ENCODE data around the gene MYBL2. TPM values are rescaled to one million over a fixed set of nuclear protein-coding genes. Genes with fewer than 3 reads are reported as not detected.
"Not testable (repeated sequence)": the region's sequence is repeated elsewhere in the genome, so short reads cannot be mapped to it uniquely, and the experiment has no call there.

The MYBL2 gene
- 53.1 and 53.5 TPM in 2 replicates for total RNA-seq (2014; rRNA removed; shearing (Covaris generic))

DNA sequence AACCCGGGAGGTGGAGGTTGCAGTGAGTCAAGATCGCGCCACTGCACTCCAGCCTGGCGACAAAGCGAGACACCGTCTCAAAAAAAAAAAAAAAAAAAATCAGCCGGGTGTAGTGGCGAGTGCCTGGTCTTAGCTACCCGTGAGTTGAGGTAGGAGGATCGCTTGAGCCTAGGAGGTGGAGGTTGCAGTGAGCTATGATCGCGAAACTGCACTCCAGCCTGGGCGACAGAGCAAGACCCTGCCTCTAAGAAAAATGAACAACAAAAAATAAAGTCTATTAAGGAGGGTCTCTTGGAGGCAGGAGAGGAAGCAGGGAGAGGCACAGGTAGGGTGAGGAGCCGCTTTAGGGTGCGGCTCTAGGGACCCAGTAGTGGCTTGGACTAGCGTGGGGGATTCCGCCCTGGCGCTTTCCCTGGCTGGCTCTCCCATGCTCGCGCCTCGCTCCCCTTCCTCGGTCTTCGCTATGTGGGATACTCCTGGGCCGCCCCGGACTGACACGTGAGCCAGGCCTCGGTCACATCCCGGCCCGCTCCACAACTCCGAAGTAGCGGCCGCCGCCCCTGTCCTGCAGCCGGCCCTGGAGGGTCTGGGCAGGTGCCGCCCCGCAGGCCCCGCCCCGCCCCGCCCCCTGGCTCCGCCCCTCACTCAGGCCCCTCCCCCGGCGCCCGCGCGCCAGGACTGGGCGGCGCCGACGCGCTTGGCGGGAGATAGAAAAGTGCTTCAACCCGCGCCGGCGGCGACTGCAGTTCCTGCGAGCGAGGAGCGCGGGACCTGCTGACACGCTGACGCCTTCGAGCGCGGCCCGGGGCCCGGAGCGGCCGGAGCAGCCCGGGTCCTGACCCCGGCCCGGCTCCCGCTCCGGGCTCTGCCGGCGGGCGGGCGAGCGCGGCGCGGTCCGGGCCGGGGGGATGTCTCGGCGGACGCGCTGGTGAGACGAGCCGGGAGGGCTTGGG is at the start of gene MYBL2:
MYBL2 (plus strand) TSS at position 739 of the 953 bp plus-strand sequence; CDS start at position 909, 170 bp downstream.
- peak; percentile 77 for DNase-seq (ENCODE audit: low read depth)

DNA sequence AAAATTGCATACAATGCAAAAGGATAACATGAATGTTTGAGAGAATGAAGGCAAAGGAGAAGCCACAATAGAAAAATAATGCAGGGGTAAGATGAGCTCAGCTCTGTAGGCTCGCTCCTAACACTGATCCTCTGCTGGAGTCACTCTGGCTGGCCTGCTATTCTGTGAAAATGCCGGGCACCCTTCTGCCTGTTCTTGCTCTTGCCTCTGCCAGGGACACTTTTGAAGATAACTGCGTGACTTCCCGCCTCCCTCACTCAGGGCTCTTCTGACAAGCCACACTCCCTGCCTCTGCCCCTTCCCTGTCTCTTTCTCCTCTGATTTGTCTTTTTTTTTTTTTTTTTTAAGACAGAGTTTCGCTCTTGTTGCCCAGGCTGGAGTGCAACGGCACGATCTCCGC is 35.3 kb upstream of the MYBL2 start:
- no peak for DNase-seq (ENCODE audit: low read depth)

DNA sequence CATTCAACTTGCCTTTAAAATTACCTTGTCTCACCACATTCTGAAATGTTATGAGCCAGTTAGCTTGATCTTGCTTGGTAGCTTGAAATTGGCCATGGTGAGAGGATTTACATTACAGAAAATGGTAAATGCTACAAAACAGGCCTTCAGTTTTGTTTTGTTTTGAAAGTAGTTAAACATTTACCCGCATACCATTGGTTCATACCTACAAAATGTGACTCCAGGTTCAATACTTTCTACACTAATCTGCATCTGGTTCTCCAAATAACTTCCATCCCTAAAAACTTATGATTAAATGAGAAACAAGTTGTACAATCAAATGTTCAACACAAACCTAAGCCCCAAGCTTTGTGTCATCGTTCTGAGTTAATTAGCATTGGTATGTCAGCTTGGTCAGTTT is 30.5 kb upstream of the MYBL2 start:
- DNase-seq (ENCODE audit: low read depth) = no peak

DNA sequence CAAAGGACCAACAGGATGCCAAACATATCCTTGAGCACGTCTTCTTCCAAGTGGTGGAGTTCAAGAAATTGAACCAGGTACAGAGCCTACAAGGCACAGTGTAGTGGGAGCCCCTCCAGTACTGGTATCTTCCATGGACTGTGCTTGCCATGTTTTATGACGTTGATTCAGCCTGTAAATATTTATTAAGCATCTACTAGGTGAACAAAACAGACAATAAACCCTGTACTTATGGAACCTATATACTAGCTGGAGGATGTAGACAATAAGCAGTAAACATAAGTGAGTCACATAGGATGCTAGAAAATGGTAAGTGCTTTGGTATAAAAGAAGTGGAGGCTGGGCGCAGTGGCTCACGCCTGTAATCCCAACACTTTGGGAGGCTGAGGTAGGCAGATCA is 24.4 kb upstream of the MYBL2 start:
- no peak for DNase-seq (ENCODE audit: low read depth)

DNA sequence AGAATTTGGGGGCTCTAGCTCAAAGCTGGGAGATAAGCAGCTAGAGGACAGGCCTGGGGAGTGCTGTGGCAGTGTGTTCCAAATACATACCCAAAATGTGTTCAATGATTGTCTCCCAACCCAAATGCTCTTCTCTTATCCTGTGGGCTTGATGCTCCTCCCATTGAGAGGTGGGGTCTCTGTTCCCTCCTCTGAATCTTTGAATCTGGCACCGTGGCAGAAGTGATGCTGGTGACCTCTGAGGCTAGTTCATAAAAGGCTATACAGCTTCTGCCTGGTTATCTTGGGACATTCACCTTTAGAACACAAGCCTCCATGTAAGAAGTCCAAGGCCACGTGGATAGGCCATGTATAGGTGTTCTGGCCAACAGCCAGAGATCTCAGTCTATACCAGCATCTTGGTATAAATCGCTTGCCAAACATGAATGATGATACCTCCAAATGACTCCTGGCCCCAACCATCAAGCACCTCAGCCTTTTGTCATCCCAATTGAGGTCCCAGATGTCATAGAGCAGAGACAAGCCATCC is 15.9 kb upstream of the MYBL2 start:
- DNase-seq (ENCODE audit: low read depth) = no peak

DNA sequence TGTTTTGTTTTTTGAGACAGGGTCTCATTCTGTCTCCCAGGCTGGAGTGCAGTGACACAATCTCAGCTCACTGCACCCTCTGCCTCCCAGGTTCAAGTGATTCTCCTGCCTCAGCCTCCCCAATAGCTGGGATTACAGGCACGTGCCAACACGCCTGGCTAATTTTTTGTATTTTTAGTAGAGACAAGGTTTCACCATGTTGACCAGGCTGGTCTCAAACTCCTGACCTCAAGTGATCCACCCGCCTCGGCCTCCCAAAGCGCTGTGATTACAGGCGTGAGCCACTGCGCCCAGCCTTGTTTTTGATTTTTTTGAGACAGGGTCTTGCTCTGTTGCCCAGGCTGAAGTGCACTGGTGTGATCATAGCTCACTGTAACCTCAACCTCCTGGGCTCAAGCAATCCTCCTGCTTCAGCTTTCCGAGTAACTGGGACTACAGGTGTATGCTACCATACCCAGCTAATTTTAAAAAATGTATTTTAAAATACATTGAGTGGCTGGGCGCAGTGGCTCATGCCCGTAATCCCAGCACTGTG is 15.2 kb upstream of the MYBL2 start:
- not testable (repeated sequence) for DNase-seq (ENCODE audit: low read depth)

DNA sequence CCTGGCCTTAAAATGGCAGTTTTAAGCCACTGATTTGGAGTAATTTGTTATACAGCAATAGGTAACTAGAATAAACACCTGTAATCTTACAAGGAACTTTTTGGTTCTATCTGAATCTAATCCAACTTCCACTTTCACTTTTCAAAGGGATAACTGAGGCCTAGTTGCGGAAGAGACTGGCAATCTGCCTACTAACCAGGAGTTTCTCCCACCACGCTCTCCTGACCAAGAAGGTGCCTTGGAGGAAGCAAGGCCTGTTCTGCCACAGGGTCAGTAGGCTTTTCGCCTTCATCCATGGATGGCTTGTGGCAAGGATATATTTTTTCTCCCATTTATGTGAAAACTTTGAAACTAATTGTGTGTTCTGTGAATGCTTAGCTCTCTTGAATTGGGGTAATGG is 12.9 kb upstream of the MYBL2 start:
- DNase-seq (ENCODE audit: low read depth) = no peak

DNA sequence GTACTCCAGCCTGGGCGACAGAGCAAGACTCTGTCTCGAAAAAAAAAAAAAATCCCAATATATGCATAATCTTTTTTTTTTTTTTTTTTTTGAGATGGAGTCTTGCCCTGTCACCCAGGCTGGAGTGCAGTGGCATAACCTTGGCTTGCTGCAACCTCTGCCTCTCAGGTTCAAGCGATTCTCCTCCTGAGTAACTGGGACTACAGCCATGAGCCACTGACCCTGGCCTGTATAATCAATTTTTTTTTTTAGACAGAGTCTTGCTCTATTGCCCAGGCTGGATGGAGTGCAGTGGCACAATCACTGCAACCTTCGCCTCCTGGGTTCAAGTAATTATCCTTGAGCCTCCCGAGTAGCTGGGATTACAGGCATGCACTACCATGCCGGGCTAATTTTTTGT is 11.7 kb upstream of the MYBL2 start:
- not testable (repeated sequence) for DNase-seq (ENCODE audit: low read depth)

DNA sequence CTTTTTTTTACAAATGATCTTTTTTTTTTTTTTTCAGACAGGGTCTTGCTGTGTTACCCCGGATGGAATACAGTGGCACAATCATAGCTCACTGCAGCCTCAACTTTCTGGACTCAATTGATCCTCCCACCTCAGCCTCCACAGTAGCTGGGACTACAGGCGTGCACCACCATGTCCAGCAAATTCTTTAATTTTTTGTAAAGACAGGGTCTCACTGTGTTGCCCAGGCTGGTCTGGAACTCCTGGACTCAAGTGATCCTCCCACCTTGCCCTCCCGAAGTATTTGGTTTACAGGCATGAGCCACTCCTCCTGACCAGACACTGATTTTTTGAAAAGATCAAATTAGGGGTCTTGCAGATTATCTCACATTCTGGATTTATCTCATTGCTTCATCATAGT is 11.0 kb upstream of the MYBL2 start:
- DNase-seq (ENCODE audit: low read depth) = no peak

DNA sequence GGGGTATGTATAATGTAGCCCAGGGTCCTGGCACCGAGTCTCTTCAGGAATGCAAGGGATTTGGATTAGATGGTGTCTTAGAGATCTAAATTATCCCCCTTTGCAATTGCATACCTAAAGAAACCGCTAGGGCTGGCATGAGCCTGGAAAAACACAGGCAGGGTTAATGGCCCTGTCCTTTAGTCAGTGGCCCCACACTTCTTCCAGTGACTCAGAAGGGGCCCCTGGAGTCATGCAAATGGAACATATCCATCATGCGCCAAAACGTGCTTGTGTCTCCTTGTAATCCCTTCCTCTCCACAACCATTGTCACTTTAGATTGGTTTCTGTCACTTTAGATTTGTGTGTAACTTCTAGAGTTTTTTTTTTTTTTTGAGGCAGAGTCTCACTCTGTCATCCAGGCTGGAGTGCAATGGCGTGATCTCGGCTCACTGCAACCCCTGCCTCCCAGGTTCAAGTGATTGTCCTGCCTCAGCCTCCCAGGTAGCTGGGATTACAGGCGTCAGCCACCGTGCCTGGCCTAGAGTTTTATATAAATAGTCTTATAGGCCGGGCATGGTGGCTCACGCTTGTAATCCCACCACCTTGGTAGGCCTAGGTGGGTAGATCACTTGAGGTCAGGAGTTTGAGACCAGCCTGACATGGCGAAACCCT is 8.7 kb upstream of the MYBL2 start:
- peak; percentile 81 for DNase-seq (ENCODE audit: low read depth)

DNA sequence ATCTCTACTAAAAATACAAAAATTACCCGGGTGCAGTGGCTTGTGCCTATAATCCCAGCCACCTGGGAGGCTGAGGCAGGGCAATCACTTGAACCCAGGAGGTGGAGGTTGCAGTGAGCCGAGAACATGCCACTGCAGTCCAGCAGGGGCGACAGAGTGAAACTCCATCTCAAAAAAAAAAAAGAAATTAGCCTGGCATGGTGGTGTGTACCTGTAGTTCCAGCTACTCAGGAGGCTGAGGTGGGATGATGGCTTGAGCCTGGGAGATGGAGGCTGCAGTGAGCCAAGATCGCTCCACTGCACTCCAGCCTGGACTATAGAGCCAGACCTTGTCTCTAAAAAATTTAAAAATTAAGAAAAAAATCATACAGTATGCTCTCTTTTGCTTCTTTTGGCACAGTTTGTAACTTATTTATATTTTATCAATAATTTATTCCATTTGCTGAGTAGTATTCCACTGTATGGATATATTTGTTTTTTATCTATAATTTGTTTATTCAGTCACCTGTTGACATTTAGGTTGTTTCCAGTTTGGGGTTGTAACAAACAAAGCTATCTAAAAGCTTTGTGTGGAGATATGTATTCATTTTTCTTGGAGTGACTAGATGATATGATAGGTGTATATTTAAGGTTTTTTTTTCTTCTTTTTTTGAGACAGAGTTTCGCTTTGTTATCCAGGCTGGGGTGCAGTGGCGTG is 8.0 kb upstream of the MYBL2 start:
- no peak for DNase-seq (ENCODE audit: low read depth)

DNA sequence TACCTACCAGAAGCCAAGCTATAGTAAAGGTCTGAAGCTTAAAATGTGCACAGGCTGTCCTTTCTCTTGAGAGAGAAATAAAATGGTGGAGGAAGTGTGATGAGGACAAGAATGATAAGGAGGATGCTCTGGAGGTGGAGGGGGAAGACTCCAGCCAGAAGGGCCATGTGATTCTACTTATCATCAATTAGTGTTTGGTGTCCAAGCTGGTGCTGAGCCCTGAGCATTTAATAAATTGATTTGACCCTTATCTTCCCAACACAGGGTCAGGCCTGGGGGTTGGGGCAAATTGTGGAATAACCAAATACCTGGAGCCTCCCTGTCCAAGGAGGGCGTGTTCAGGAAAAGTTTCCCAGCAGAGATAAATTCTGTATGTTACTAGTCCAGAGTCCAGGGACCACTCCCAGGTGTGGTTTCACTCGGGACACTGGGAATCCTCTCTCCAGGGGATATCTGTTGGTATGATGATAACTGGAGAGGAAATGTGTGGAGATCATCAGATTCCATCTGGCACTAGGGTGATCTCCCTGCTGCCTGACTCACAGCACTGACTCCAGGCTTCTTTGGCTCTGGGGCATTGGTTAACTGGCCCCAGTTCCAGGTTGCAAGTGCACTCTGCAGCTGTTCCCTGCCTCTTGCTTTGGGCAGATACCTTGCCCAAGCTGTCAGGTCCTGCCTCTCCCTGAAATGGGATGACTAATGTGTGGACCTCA is 3.8 kb upstream of the MYBL2 start:
- DNase-seq (ENCODE audit: low read depth) = peak; percentile 98

DNA sequence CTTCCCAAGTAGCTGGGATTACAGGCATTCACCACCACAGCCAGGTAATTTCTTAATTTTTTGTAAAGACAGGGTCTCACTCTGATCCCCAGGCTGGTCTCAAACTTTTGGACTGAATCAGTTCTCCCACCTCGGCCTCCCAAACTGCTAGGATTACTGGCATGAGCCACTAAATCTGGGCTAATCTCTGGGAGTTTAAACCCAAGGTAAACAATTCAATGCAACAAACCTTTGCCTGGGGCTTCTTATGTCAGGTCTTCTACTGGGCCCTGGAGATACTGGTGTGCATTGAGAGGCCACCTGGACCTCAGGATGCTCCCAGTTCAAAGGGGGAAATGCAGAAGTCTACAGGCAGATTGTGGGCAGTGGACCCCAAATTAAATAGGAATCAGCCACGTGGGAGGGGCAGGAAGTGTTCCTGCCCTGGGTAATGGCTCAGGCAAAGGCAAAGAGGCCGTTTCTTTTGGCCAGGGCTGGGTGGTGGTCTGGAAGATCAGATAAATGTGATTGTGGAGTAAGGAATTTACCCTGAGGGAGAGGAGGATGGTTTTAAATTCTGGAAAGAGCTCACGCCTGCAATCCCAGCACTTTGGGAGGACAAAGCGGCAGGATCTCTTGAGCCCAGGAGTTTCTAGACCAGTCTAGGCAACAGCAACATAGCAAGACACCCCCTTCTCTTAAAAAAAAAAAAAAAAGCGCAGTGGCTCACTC is 1.3 kb upstream of the MYBL2 start:
- peak; percentile 93 for DNase-seq (ENCODE audit: low read depth)

DNA sequence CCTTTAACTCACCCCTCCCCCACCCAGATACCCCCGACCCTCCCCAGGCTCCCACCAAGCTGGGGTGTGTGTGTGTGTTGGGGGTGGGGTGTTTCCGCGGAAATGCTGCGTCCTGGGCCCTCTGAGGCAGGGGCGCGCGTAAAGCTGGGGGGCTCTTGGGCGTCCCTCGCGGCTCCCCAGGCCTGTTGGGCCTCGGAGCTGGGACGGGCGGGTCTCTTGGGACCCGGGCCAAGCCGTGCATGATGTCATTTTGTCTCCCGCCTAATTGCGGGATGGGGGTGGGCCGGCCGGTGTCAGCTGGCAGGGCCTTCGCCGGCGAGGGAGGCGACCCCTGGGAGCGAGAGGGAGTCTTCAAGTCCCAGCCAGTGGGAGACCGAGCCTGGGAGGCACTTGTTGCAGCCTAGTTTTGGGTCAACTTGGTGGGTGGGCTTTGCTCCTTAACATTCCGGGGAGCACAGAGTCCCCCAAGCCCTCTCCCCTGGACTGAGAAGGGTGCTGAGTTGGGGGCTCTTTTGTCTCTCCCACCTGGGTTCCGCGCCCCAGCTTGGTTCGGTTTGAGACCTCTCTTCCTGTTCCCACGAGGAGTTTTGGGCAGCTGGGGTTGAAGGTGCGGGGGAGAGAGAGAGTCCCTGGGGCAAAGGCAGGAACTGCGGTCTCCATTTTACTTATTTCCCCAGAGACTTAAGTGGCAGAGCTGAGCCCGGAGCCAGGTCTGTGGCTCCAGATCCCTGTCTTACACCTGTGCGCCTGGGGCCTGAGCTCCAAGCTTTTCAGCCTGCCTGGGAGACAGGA is 623 bp downstream of the MYBL2 start:
- peak; percentile 50 for DNase-seq (ENCODE audit: low read depth)

DNA sequence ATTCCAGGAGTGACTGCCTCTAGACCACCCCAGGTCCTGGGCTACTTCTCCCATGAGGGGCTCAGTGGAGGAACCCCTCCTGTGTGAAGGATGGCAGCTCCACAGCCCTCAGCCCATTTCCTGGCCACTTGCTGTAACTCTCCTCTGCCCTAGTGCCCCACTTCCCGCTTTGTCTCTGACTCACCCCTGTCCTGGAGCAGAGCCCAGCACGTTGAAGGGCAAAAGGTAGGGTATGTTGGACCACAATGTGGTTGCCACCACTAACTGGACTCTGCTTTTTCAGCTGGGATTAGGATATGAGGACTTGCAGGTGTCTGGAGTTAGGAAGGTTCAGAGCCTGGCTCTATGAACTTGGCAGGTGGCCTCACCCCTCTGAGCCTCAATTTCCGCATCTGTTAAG is 2.4 kb downstream of the MYBL2 start:
- peak; percentile 91 for DNase-seq (ENCODE audit: low read depth)

DNA sequence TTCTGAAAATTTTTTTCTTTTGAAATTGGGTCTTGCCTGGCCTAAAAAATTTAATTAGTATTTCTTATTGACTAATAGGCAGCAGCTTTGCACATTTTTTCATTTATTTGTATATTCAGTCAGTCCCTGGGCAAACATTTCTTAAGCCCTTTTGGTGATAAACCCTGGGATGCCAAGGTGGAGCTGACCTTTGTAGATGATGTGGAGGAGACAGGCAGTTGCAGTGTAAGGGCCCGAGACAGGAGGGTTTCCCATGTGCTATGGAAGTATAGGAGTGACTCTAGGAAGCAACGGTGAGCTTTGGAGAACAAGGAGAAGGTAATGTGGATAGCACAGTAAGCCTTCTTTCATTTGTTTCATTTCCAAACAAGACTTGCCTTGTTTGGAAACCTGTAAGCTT is 3.5 kb downstream of the MYBL2 start:
- DNase-seq (ENCODE audit: low read depth) = no peak

DNA sequence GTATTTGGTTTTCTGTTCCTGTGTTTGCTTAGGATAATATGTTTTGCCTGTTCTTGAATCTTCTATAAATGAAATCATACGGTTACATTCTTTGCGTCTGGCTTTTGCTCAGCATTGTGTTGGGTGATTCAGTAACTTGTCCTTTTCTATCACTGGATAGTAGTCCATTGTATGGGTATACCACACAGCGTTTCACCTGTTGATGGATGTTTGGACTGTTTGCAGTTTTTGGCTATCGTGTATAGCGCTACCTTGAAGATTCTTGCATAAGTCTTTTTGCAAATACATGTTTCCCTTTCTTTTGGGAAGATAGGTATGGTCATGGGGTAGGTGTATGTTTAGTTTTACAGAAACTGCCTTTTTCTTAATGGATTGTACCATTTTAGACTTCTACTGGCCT is 9.5 kb downstream of the MYBL2 start:
- DNase-seq (ENCODE audit: low read depth) = no peak

DNA sequence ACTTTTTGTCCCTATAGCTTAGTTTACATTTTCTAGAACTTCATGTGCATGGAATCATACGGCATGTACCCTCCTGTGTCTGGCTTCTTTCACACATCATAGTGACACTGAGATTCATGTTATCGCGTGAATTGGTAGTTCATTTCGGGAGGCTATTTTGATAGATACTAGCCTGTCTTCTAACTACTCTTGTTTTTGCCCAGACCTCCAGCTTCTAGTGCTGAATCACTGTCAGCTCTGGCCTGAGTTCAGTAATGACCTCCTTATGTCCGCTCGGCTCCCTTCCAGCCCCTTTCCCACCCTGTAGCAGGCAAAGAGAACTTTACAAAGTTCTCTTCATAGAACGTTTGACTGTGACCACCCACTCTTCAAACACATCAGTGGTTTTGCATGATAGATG is 14.1 kb downstream of the MYBL2 start:
- DNase-seq (ENCODE audit: low read depth) = no peak

DNA sequence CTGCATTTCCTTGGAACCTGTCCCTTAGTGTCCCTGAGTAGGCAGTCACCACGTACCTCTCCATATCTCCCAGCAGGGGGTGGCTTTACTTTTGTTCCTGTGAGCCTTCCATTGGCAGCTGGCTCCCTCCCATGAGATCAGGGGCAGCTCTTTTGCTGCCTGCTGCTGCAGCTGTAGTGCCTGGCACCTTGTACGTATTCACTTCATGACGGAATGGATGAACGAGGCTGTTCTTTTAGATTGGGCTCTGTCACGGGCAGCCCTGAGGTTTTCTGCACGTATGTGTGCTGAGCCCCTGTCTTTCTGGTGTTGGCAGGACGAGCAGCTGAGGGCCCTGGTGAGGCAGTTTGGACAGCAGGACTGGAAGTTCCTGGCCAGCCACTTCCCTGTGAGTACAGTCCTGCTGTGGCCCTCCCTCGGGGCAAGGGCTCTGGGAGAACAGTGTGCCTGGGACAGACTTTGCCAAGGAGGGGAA is 14.6 kb downstream of the MYBL2 start:
- no peak for DNase-seq (ENCODE audit: low read depth)

DNA sequence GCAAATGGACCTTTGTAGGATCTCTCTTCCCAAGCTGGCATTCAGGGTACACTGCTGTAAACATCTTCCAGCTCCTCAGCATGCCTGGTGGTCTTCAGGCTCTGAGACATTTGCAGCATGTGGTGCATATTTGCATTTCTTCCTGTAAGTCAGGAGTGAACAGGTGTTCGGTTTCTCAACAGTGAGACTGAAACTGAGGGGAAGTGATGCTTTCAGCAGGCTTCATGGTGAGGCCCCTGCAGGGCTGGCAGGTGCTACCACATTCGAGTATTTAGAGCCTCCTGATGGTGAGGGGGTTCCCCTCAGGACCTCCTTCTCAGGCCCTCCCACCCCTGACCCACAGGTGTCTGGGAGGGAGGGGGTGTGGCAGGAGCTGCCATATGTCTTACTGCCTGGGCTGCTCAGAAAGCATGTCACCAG is 15.1 kb downstream of the MYBL2 start:
- DNase-seq (ENCODE audit: low read depth) = no peak
